CD4-positive, alpha-beta T cell treated with Interleukin-17A for 1 hour (primary cell): Measurements from ENCODE around the gene MAPK8.
"Not testable (repeated sequence)": the region's sequence is repeated elsewhere in the genome, so short reads cannot be mapped to it uniquely, and the experiment has no call there.

Experiments used
- DNase-seq: peaks from one replicate; pipeline ENCODE4 v3.0.0-alpha.2; 2020

Gene MAPK8

GRCh38 chr10:48306265-48306869 lies at the start of gene MAPK8:
TSS of gene MAPK8 (plus strand) at chr10:48306677. CDS start at chr10:48401661, 94,984 bp downstream.
- peak; percentile 96 for DNase-seq

- no peak for DNase-seq
These were observed 49.0 kb upstream of the MAPK8 start for GRCh38 chr10:48257407-48257961.

- DNase-seq = no peak
These were observed 48.4 kb upstream of the MAPK8 start for GRCh38 chr10:48258105-48258504.

GRCh38 chr10:48266528-48266927 lies 39.9 kb upstream of the MAPK8 start:
- no peak for DNase-seq

GRCh38 chr10:48271047-48271730 lies 35.3 kb upstream of the MAPK8 start:
- no peak for DNase-seq

GRCh38 chr10:48272682-48273081 lies 33.8 kb upstream of the MAPK8 start:
- DNase-seq = no peak

- DNase-seq = no peak
These were observed 32.7 kb upstream of the MAPK8 start for GRCh38 chr10:48273741-48274140.

- DNase-seq = no peak
These were observed 31.8 kb upstream of the MAPK8 start, which contains the start of gene FRMPD2 for GRCh38 chr10:48274636-48275035. TSS of gene FRMPD2 (minus strand) at chr10:48274696. CDS start at chr10:48274567, 129 bp downstream.

- DNase-seq = no peak
These were observed 29.4 kb upstream of the MAPK8 start for GRCh38 chr10:48277093-48277492.

GRCh38 chr10:48279081-48279751 lies 27.3 kb upstream of the MAPK8 start:
- DNase-seq = no peak

GRCh38 chr10:48281697-48282096 lies 24.8 kb upstream of the MAPK8 start:
- not testable (repeated sequence) for DNase-seq

GRCh38 chr10:48282829-48283228 lies 23.6 kb upstream of the MAPK8 start:
- no peak for DNase-seq

- no peak for DNase-seq
These were observed 22.4 kb upstream of the MAPK8 start for GRCh38 chr10:48284002-48284546.

GRCh38 chr10:48284811-48285210 lies 21.7 kb upstream of the MAPK8 start:
- no peak for DNase-seq

GRCh38 chr10:48285710-48286109 lies 20.8 kb upstream of the MAPK8 start:
- no peak for DNase-seq

- DNase-seq = no peak
These were observed 20.1 kb upstream of the MAPK8 start for GRCh38 chr10:48286356-48286755.

GRCh38 chr10:48287417-48288391 lies 18.8 kb upstream of the MAPK8 start:
- DNase-seq = no peak

GRCh38 chr10:48288661-48289060 lies 17.8 kb upstream of the MAPK8 start:
- no peak for DNase-seq

GRCh38 chr10:48289501-48290238 lies 16.8 kb upstream of the MAPK8 start:
- DNase-seq = peak; percentile 43

- no peak for DNase-seq
These were observed 16.2 kb upstream of the MAPK8 start for GRCh38 chr10:48290286-48290685.

GRCh38 chr10:48291190-48291589 lies 15.3 kb upstream of the MAPK8 start:
- DNase-seq = no peak
